Measurements from ENCODE around the gene COQ4. TPM values are rescaled to one million over a fixed set of nuclear protein-coding genes. Genes with fewer than 3 reads are reported as not detected.

Gene COQ4
- total and polyA plus RNA-seq, 2 of the 8 experiments (the other 6 are each of a cell fraction or from before 2014, with no cell fraction given): 32.3 to 58.8 TPM

- H3K27ac ChIP-seq (ENCODE audit: low read depth, low read length): no peak overlapping the region
- H2BK120ac ChIP-seq (replicated peaks; ENCODE audit: low read depth, low read length): no peak overlapping the region
- no peak overlapping the region for H4K91ac ChIP-seq (replicated peaks; ENCODE audit: insufficient read length, low read length)
- H4K8ac ChIP-seq (ENCODE audit: extremely low read depth, insufficient read depth, low read length): no peak overlapping the region
- no peak overlapping the region for H3K14ac ChIP-seq (ENCODE audit: insufficient read length)
- no peak overlapping the region for H3K23ac ChIP-seq (ENCODE audit: insufficient read length)
- FAIRE-seq: no peak
- H3K36me3 ChIP-seq (ENCODE audit: control insufficient read depth in 2 of 4, insufficient read depth in 4 of 4, low read length in 3 of 4): no peaks in the 10 kb centered on the region; a peak in 1 of 8 replicates
- WGBS, 2 experiments (ENCODE audit: extremely low coverage in 1 of 2, insufficient coverage in 1 of 2, insufficient read length in 1 of 2, insufficient replicate concordance in 2 of 2, low coverage in 1 of 2, low lambda C conversion rate in 2 of 2, missing lambda C conversion rate in 1 of 2): 78% methylated on average over 1 of the region's 2 CpGs; no CpG with 5 or more reads in 1 of the 2 experiments
- H4K20me1 ChIP-seq (replicated peaks in 1 of 2; ENCODE audit: control insufficient read depth in 1 of 2, insufficient read depth in 2 of 2, low read length in 2 of 2): peaks cover 4 to 10% of the 10 kb centered on the region in 2 experiments
- DNase-seq (ENCODE audit: low read depth in 1 of 2, low spot score in 2 of 2): no peak
- peaks cover 3% of the 10 kb centered on the region; the same call in 1 of the 2 replicates for H3K23me2 ChIP-seq (ENCODE audit: low read depth, low read length)
- H3K9ac ChIP-seq (replicated peaks in 1 of 4; ENCODE audit: extremely low read depth in 1 of 4, low read depth in 3 of 4, low read length in 3 of 4): no peak overlapping the region
- no peaks in the 10 kb centered on the region for H3K9me3 ChIP-seq (ENCODE audit: insufficient read depth in 2 of 2, low read depth in 1 of 2, low read length in 1 of 2)
- H2BK12ac ChIP-seq (ENCODE audit: low read depth, low read length): no peak overlapping the region
- H3K4ac ChIP-seq (replicated peaks; ENCODE audit: insufficient read length, low read depth, low read length): no peak overlapping the region
- H3K27me3 ChIP-seq (replicated peaks in 1 of 4; ENCODE audit: control insufficient read depth in 3 of 4, extremely low read depth in 1 of 4, insufficient read depth in 3 of 4, low read length in 3 of 4): peaks cover 15 to 42% (median 32%) of the 10 kb centered on the region in 4 experiments
- no peak overlapping the region for H3K4me3 ChIP-seq (ENCODE audit: extremely low read depth in 1 of 4, insufficient read depth in 2 of 4, low read depth in 3 of 4, low read length in 4 of 4)
- no peak overlapping the region for H3K18ac ChIP-seq (ENCODE audit: extremely low read depth, low read length)
- no peak overlapping the region for H2BK15ac ChIP-seq (ENCODE audit: low read length)
- no peak overlapping the region for H2BK5ac ChIP-seq (ENCODE audit: low read depth, low read length)
- H2AFZ ChIP-seq (ENCODE audit: low read length): no peak overlapping the region
- no peak overlapping the region for H2BK20ac ChIP-seq (ENCODE audit: low read length)
- no peak overlapping the region for H4K5ac ChIP-seq (ENCODE audit: insufficient read length, low read depth, low read length)
- no peaks in the 10 kb centered on the region for H3K79me2 ChIP-seq (ENCODE audit: control insufficient read depth in 1 of 2, insufficient read depth in 2 of 2, low read length in 2 of 2)
- no peak overlapping the region for H2AK5ac ChIP-seq (ENCODE audit: low read depth, low read length)
- H3K4me2 ChIP-seq (ENCODE audit: insufficient read depth in 1 of 2, low read depth in 2 of 2, low read length in 2 of 2): no peak overlapping the region
- ChIA-PET CTCF (ENCODE audit: partially characterized antibody) (interaction anchor here (0.5 to 25.1 kb wide), 14 partner anchors 8 to 340 kb away, joined by 3 to 544 read pairs (median 14); partner anchors contain the start of genes CERCAM and URM1), POLR2A (ENCODE audit: partially characterized antibody) (interaction anchor here (1.7 to 6.3 kb wide), 7 partner anchors 11 to 76 kb away, joined by 3 to 92 read pairs (median 5); partner anchors contain the start of gene CERCAM)
- H3K56ac ChIP-seq (replicated peaks; ENCODE audit: insufficient read length, low read depth, low read length): no peak overlapping the region
- H3K4me1 ChIP-seq (replicated peaks in 1 of 4; ENCODE audit: control insufficient read depth in 3 of 4, insufficient read depth in 4 of 4, low read length in 3 of 4): peaks cover 5 to 20% (median 10%) of the 10 kb centered on the region in 4 experiments
- H3K79me1 ChIP-seq (ENCODE audit: low read depth, low read length): no peaks in the 10 kb centered on the region
- TF ChIP-seq PHF8 (conservative IDR thresholded peaks at IDR 0.05; ENCODE audit: low read depth, low read length) (no peak), RBBP5 (IDR thresholded peaks at IDR 0.05; ENCODE audit: borderline replicate concordance, low read depth, low read length) (no peak), CBX8 (IDR thresholded peaks at IDR 0.05; ENCODE audit: borderline replicate concordance, low read depth, low read length) (no peak), CTBP2 (IDR thresholded peaks at IDR 0.05; ENCODE audit: borderline replicate concordance, insufficient read depth, insufficient read length, low read length) (no peak), SIN3A (conservative IDR thresholded peaks at IDR 0.05 in 1 of 2, IDR thresholded peaks at IDR 0.05 in 1 of 2; ENCODE audit: low read depth in 1 of 2, low read length in 2 of 2) (no peak), SIX5 (IDR thresholded peaks at IDR 0.05; ENCODE audit: low read depth, low read length) (no peak), CHD2 (IDR thresholded peaks at IDR 0.05; ENCODE audit: low read length) (no peak), HDAC2 (IDR thresholded peaks at IDR 0.05; ENCODE audit: borderline replicate concordance in 1 of 2, low read depth in 2 of 2, low read length in 2 of 2) (no peak), KDM4A (IDR thresholded peaks at IDR 0.05; ENCODE audit: low read depth, low read length, severe bottlenecking) (no peak)
These were observed 38.2 kb downstream of the COQ4 start for GRCh38 chr9:128360826-128361225.
